Psoas muscle (tissue), 8 donors: ENCODE data around the gene CBL. TPM values are rescaled to one million over a fixed set of nuclear protein-coding genes. Genes with fewer than 3 reads are reported as not detected.

Experiments used
- ATAC-seq, 4 donors: fragments of 200-7000 bp; cut with Tn5 transposase; one replicate each; pipeline ENCODE4 v1.9.1; 2020; ENCODE audit warnings: moderate library complexity in 3 of 4, mild to moderate bottlenecking in 2 of 4
- DNase-seq, 2 donors: peaks; one replicate each; pipeline ENCODE4 v3.0.0-alpha.2; 2020
- H3K27ac ChIP-seq: fragments of 200-600 bp; one replicate; pipeline ENCODE4 v1.8.0; 2022
- H3K27me3 ChIP-seq, 3 donors: fragments of 200-600 bp in 1 of 3; one replicate each; pipeline versions ENCODE4 v1.6.1 to v1.8.0; 2013 to 2022; ENCODE audit warnings: low read length in 2 of 3, mild to moderate bottlenecking in 2 of 3, moderate library complexity in 1 of 3; ENCODE audit not compliant: insufficient read depth in 3 of 3
- H3K36me3 ChIP-seq, 2 donors: fragments of 200-600 bp in 1 of 2; one replicate each; pipeline versions ENCODE4 v1.6.1 to v1.8.0; 2013 to 2022; ENCODE audit warnings: low read depth in 1 of 2, mild to moderate bottlenecking in 1 of 2, moderate library complexity in 1 of 2; ENCODE audit not compliant: insufficient read depth in 1 of 2
- H3K4me1 ChIP-seq: fragments of 200-600 bp; one replicate; pipeline ENCODE4 v1.8.0; 2022
- H3K4me3 ChIP-seq: fragments of 200-600 bp; one replicate; pipeline ENCODE4 v1.8.0; 2022; ENCODE audit warnings: mild to moderate bottlenecking
- H3K9me3 ChIP-seq: fragments of 200-600 bp; one replicate; pipeline ENCODE4 v1.8.0; 2022
- WGBS, 3 donors: extraction: QIAGEN DNeasy Blood & Tissue Kit; methylation state at CpG; one replicate each; pipeline versions ENCODE4 v1.1.6 to v1.1.7; 2013; 5-methylcytosine and 5-hydroxymethylcytosine counted together
- intact Hi-C, 2 donors: fragments of 100-400 bp; cut with DNase I; formaldehyde crosslinking; loops; one replicate each; pipeline versions ENCODE4 v1.11.0 to v1.14.2; 2022
- polyA plus RNA-seq, 3 donors: library from polyadenylated mRNA; stranded (reverse); fragments of 200-250 nt; gene quantifications; one replicate each; pipeline ENCODE4 v1.2.3, GENCODE V29; 2013
- total RNA-seq, 4 donors: library from RNA; stranded (reverse); fragmentation: NEBNext Ultra II Directional in 2 of 4; extraction: Animal tissue kit (Norgen Biotek cat#: 25700) in 2 of 4; gene quantifications; one replicate each; pipeline versions ENCODE4 v1.2.1 to v1.2.4, GENCODE V29; 2021 to 2023
- TF ChIP-seq, protein P1 (sequence below): fragments of 200-600 bp; IDR thresholded peaks from one replicate; pipeline ENCODE4 v1.8.0; 2022; ENCODE audit warnings: antibody characterized with exemption
- donor health status: healthy with polysubstance abuse.
- donor health status: DM: no; HTN: no; CAD: no; lungs with moderate emphysema.
- donor health status: Bipolar disorder and iron deficiency.
- donor health status: healthy.
- donor health status: DM: yes; HTN: yes; CAD: no.
- donor health status: DM: no; HTN: no; CAD: no.
- donor health status: DM: no; HTN: no; CAD: no.
- donor health status: DM: yes; HTN: yes; CAD: no.

CBL gene
- total and polyA plus RNA-seq, 7 donors = 0.94 to 7.6 (median 3.6) TPM

DNA sequence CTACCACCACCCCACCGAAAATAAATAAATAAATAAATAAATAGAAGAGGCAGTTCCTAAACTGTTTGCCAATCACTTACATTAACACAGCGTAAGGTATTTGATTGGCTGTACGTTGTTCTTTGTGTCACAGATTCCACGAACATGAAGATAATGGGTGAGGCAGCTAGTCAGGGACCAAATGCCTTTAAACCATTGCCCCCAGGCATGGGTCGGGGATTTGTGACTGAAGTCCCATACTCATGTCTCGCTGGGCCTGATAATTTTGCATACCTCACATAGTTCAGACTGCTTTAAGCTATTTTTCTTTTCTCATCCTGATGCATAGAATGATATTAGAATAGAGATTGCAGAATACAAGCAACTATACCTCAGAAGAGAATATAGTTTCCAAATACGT lies 3.6 kb upstream of the CBL start:
- no peak overlapping the region for H3K27ac ChIP-seq
- WGBS, 3 donors = 92% methylated on average over 7 of the region's 7 CpGs
- no peaks in the 10 kb centered on the region for H3K36me3 ChIP-seq
- peaks cover 10% of the 10 kb centered on the region for H3K4me1 ChIP-seq
- TF ChIP-seq, protein P1, sequence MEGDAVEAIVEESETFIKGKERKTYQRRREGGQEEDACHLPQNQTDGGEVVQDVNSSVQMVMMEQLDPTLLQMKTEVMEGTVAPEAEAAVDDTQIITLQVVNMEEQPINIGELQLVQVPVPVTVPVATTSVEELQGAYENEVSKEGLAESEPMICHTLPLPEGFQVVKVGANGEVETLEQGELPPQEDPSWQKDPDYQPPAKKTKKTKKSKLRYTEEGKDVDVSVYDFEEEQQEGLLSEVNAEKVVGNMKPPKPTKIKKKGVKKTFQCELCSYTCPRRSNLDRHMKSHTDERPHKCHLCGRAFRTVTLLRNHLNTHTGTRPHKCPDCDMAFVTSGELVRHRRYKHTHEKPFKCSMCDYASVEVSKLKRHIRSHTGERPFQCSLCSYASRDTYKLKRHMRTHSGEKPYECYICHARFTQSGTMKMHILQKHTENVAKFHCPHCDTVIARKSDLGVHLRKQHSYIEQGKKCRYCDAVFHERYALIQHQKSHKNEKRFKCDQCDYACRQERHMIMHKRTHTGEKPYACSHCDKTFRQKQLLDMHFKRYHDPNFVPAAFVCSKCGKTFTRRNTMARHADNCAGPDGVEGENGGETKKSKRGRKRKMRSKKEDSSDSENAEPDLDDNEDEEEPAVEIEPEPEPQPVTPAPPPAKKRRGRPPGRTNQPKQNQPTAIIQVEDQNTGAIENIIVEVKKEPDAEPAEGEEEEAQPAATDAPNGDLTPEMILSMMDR = no peak
- ATAC-seq (no peak), DNase-seq (no peak)
- no peak overlapping the region for H3K4me3 ChIP-seq
- no peaks in the 10 kb centered on the region for H3K9me3 ChIP-seq
- H3K27me3 ChIP-seq = no peaks in the 10 kb centered on the region
- intact Hi-C loops = loop anchor here in 1 of 2 donors (10.0 kb wide), 2 partner anchors 82 to 112 kb away; partner anchors contain the start of gene MCAM

DNA sequence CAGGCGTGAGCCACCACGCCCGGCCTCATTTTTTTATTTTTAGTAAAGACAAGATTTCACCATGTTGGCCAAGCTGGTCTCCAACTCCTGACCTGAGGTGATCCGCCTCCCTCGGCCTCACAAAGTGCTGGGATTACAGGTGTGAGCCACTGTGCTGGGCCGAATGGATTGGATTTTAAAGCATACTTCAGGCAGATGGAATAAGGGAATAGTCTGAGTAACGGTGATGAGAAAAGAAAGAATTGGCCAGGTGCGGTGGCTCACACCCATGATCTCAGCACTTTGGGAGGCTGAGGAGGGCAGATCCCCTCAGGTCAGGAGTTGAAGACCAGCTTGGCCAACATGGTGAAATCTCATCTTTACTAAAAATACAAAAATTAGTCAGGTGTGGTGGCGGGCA lies 2.1 kb upstream of the CBL start:
- Histone ChIP-seq H3K27ac (no peak overlapping the region), H3K4me3 (no peak overlapping the region), H3K4me1 (peaks cover 13% of the 10 kb centered on the region), H3K27me3 (no peaks in the 10 kb centered on the region), H3K36me3 (no peaks in the 10 kb centered on the region), H3K9me3 (no peaks in the 10 kb centered on the region)
- DNase-seq (no peak), ATAC-seq (no peak)
- WGBS, 3 donors = 94 to 96% (median 95%) methylated on average over 9 of the region's 9 CpGs
- intact Hi-C loops = loop anchor here in 1 of 2 donors (10.0 kb wide), 2 partner anchors 81 to 111 kb away; partner anchors contain the start of gene MCAM
- TF ChIP-seq, protein P1 = no peak

- no peak for DNase-seq
Measured at GRCh38 chr11:119205080-119205479, 1.1 kb upstream of the CBL start.

DNA sequence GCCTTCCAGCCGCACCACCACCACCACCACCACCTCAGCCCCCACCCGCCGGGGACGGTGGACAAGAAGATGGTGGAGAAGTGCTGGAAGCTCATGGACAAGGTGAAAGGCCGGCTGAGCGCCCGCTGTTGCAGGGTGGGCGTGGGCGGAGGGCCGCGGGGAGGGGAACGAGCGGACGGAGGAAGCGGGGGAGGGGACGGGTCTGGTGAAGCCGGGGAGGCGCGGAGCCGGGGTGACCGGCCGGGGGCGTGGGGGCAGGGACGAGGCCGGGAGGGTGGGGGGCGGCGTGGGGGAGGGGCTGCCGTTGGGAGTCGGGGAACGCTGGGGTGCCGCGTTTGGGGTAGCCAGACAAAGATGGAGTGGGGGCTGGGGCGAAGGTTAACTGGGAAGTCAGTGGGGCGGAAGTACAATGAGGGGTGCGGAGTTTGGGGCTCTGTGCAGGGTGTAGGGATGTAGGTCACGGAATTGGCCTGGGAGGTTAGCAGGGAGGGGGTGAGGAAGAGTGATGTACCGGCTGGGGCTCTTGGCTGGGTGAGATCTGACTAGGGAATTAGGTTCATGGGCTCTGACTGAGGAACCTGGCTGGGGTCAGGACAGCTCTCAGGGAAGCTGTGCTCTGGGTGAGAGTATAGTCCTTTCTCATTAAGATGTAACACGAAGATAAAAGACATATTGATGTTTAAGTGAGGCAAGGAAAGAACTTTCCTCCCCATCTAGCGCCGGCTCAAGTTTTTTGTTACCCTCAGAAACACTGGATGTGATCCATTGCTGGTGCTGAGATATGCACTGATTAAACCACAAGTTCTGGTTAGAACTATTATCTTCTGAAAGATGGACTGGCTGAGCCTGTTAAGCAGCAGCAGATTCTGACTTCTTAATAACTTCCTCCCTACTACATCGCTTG lies 624 bp downstream of the CBL start:
- H3K4me1 ChIP-seq = peaks cover 13% of the 10 kb centered on the region
- intact Hi-C loops = loop anchor here (5.0 to 10.0 kb wide), 6 partner anchors 61 to 131 kb away; partner anchors contain the start of gene MCAM (in 1 of the 2)

More at GRCh38 chr11:119205080-119205479, 1.1 kb upstream of the CBL start:
- intact Hi-C loops = loop anchor here (5.0 to 10.0 kb wide), 6 partner anchors 62 to 132 kb away; partner anchors contain the start of gene MCAM (in 1 of the 2)
- TF ChIP-seq, protein P1 = no peak
- Histone ChIP-seq H3K36me3 (no peaks in the 10 kb centered on the region), H3K27me3 (no peaks in the 10 kb centered on the region), H3K4me1 (peaks cover 13% of the 10 kb centered on the region), H3K4me3 (peak overlapping the region; percentile 91), H3K9me3 (no peaks in the 10 kb centered on the region), H3K27ac (no peak overlapping the region)
- no peak for ATAC-seq
- whole genome bisulfite sequencing, 3 donors = 59 to 67% (median 62%) methylated on average over 10 of the region's 10 CpGs

More for the DNA sequence above, 624 bp downstream of the CBL start:
- peak; percentile 16 to 49 (median 28) for ATAC-seq
- H3K27ac ChIP-seq = peak overlapping the region; percentile 90
- H3K4me3 ChIP-seq = peak overlapping the region; percentile 91
- TF ChIP-seq, protein P1 = no peak
- no peaks in the 10 kb centered on the region for H3K27me3 ChIP-seq
- 1 to 4% (median 2%) methylated on average over 22 to 41 of the region's 41 CpGs for WGBS, 3 donors
- peak; percentile 66 to 72 for DNase-seq
- no peaks in the 10 kb centered on the region for H3K36me3 ChIP-seq
- no peaks in the 10 kb centered on the region for H3K9me3 ChIP-seq
